ENCODE results near the gene EXD2. TPM values are rescaled to one million over a fixed set of nuclear protein-coding genes. Genes with fewer than 3 reads are reported as not detected.
"Not testable (repeated sequence)": the region's sequence is repeated elsewhere in the genome, so short reads cannot be mapped to it uniquely, and the experiment has no call there.

The EXD2 gene
- total RNA-seq, 1 donor from 2014 or later, result 31.2 TPM

- peak; percentile 39 for TF ChIP-seq CTCF (IDR thresholded peaks at IDR 0.05; ENCODE audit: partially characterized antibody, unreplicated experiment)
- Mint-ChIP-seq H3K9me3 (ENCODE audit: unreplicated experiment) (peaks cover 6% of the 10 kb centered on the region), H3K27ac (ENCODE audit: unreplicated experiment) (peak overlapping the region; percentile 84), H3K4me1 (ENCODE audit: low read depth, unreplicated experiment) (peaks cover 40% of the 10 kb centered on the region), H3K4me3 (ENCODE audit: unreplicated experiment) (peak overlapping the region; percentile 74), H3K36me3 (ENCODE audit: unreplicated experiment) (no peaks in the 10 kb centered on the region), H3K27me3 (ENCODE audit: unreplicated experiment) (peaks cover 9% of the 10 kb centered on the region)
- no peak for DNase-seq
These were observed 96.9 kb downstream of the EXD2 start for GRCh38 chr14:69288011-69288771.

DNA sequence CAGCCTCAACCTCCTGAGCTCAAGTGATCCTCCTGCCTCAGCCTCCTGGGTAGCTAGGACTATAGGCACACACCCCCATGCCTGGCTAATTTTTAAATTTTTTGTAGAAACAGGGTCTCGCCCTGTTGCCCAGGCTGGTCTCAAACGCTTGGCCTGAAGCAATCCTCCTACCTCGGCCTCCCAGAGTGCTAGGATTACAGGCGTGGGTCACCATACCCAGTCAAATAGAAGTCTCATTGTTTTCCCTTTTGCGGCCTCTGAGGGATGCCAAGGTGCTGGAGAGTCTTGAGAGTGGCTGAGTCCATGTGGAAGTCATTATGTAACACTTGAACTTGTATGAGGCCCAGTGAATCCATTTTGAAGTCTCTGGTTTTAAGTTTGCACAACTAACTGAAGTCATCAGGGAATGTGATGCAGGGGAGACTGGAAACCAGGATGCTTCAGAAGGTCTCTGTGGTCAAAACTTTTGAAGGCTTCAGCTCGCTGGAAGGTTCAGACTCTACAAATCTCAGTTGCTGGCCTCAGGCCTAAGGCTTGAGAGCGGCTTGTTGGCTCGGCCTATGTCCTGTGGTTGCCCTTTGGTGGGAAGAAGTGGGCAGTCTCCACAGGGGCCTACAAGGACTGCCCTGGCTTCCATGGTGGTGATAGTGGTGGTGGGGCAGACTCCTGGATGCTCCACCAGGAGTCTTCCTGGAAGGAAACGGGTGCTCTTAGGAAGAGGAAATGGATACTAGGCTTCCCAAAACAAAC, 97.8 kb downstream of the EXD2 start:
- Mint-ChIP-seq H3K27ac (ENCODE audit: unreplicated experiment) (no peak overlapping the region), H3K36me3 (ENCODE audit: unreplicated experiment) (no peaks in the 10 kb centered on the region), H3K27me3 (ENCODE audit: unreplicated experiment) (peaks cover 9% of the 10 kb centered on the region), H3K4me3 (ENCODE audit: unreplicated experiment) (no peak overlapping the region), H3K9me3 (ENCODE audit: unreplicated experiment) (peaks cover 6% of the 10 kb centered on the region), H3K4me1 (ENCODE audit: low read depth, unreplicated experiment) (peaks cover 40% of the 10 kb centered on the region)
- TF ChIP-seq CTCF (IDR thresholded peaks at IDR 0.05; ENCODE audit: partially characterized antibody, unreplicated experiment), result no peak
- DNase-seq, result no peak

- H3K27ac Mint-ChIP-seq (ENCODE audit: unreplicated experiment), result peak overlapping the region; percentile 69
- H3K36me3 Mint-ChIP-seq (ENCODE audit: unreplicated experiment), result no peaks in the 10 kb centered on the region
These were observed 98.7 kb downstream of the EXD2 start for GRCh38 chr14:69289811-69290520.

DNA sequence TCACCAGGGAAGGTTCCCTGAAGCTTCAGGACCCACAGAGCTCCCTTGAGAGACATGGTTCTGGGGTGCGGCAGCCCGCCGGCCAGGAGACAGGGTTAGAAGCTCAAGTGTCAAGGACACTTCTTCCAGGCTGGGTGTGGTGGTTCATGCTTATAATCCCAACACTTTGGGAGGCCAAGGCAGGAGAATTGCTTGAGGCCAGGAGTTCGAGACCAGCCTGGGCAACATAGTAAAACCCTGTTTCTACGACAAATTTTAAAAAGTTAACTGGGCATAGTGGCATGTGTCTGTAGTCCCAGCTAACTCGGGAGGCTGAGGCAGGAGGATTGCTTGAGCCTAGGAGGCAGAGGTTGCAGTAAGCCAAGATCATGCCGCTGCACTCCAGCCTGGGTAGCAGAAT, 99.6 kb downstream of the EXD2 start:
- H3K27me3 Mint-ChIP-seq (ENCODE audit: unreplicated experiment); H3K27ac Mint-ChIP-seq (ENCODE audit: unreplicated experiment); H3K36me3 Mint-ChIP-seq (ENCODE audit: unreplicated experiment); H3K9me3 Mint-ChIP-seq (ENCODE audit: unreplicated experiment); H3K4me3 Mint-ChIP-seq (ENCODE audit: unreplicated experiment); DNase-seq: not testable (repeated sequence)
- H3K4me1 Mint-ChIP-seq (ENCODE audit: low read depth, unreplicated experiment), result peaks cover 40% of the 10 kb centered on the region

More at GRCh38 chr14:69289811-69290520, 98.7 kb downstream of the EXD2 start:
- DNase-seq, result no peak
- TF ChIP-seq CTCF (IDR thresholded peaks at IDR 0.05; ENCODE audit: partially characterized antibody, unreplicated experiment), result no peak
- Mint-ChIP-seq H3K9me3 (ENCODE audit: unreplicated experiment) (peaks cover 6% of the 10 kb centered on the region), H3K4me3 (ENCODE audit: unreplicated experiment) (peak overlapping the region; percentile 61), H3K27me3 (ENCODE audit: unreplicated experiment) (peaks cover 9% of the 10 kb centered on the region), H3K4me1 (ENCODE audit: low read depth, unreplicated experiment) (peaks cover 40% of the 10 kb centered on the region)

GRCh38 chr14:69291396-69291795, 100.1 kb downstream of the EXD2 start:
- Mint-ChIP-seq H3K36me3 (ENCODE audit: unreplicated experiment) (no peaks in the 10 kb centered on the region), H3K27me3 (ENCODE audit: unreplicated experiment) (peaks cover 9% of the 10 kb centered on the region), H3K4me1 (ENCODE audit: low read depth, unreplicated experiment) (peaks cover 40% of the 10 kb centered on the region), H3K4me3 (ENCODE audit: unreplicated experiment) (no peak overlapping the region), H3K9me3 (ENCODE audit: unreplicated experiment) (peaks cover 6% of the 10 kb centered on the region), H3K27ac (ENCODE audit: unreplicated experiment) (no peak overlapping the region)
- DNase-seq, result no peak
- no peak for TF ChIP-seq CTCF (IDR thresholded peaks at IDR 0.05; ENCODE audit: partially characterized antibody, unreplicated experiment)

Measured in glutamatergic neuron (in vitro differentiated cells).